ENCODE data around the gene ZNRF3.

GRCh38 chr22:28907311-28908008 is 24.1 kb downstream of the ZNRF3 start:
- TF ChIP-seq POLR2A (IDR thresholded peaks at IDR 0.05) = no peak
- TF ChIP-seq CTCF (IDR thresholded peaks at IDR 0.05) = no peak

Data from uterus (tissue), 2 donors.